Dermis microvascular lymphatic vessel endothelial cell (primary cell): ENCODE measurements around the gene MEN1. TPM values are rescaled to one million over a fixed set of nuclear protein-coding genes. Genes with fewer than 3 reads are reported as not detected.

ENCODE experiments used
- DNase-seq, 2 donors: peaks; one replicate each; pipeline versions ENCODE4 v3.0.0 to v3.0.0-alpha.2; 2010; ENCODE audit warnings: low read depth in 2 of 2
- total RNA-seq: library from RNA; depleted of rRNA; stranded (reverse); fragments of >200 nt; gene quantifications from 2 replicates; pipeline ENCODE4 v1.2.1, GENCODE V29; 2014

MEN1 gene
- total RNA-seq = 10.8 and 21.1 TPM in 2 replicates

- DNase-seq = peak; percentile 89 to 96
Observed at GRCh38 chr11:64810271-64810890, at the start of gene MEN1. Gene MEN1 (minus strand): TSS chr11:64810551. CDS start chr11:64810109, 442 bp downstream.

DNA sequence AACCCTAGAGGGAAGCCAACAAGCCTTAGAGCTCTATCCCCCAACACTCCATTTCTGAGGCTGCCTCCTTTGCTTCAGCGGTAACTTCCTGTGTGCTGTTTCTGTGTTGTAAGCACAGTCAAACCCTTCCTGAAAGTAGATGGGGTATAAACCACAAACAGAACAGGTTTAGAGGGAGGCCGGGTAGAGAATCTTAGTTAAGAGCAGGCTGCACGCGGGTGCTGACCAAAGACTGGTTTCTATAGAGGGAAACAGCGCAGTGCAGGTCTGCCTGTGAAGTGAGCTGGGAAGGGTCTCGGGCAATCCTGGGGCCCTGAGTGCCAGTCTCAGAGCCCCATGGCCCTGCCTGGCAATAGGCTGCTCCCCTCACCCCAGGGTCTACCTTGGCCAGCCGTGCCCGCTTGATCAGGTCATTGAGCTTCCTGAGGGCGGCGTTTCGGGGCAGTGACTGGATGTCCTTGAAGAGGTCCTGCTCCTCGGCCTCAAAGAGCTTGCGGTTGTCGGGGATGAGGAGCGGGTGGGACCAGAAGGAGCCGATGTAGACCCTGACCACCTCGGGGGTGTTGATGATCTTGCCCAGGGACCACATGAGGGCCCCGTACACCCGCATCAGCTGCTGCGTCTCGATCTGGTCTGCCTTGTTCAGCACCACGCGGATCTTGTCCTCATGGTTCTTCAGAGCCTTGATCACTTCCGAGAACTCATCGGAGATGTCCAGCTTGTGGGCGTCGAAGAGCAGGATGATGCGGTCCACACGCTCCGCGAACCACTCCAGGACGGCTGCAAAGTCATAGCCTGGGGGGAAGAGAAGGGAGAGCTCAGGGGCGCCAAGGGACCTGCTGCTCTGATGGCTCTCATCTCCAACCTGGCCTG is 49.4 kb upstream of the MEN1 start:
- no peak for DNase-seq

- DNase-seq = no peak
Observed at GRCh38 chr11:64858467-64859263, 48.3 kb upstream of the MEN1 start.

GRCh38 chr11:64857485-64857884 is 47.1 kb upstream of the MEN1 start:
- no peak for DNase-seq

- peak; percentile 90 to 96 for DNase-seq
Observed at GRCh38 chr11:64856382-64857227, 46.3 kb upstream of the MEN1 start.

DNA sequence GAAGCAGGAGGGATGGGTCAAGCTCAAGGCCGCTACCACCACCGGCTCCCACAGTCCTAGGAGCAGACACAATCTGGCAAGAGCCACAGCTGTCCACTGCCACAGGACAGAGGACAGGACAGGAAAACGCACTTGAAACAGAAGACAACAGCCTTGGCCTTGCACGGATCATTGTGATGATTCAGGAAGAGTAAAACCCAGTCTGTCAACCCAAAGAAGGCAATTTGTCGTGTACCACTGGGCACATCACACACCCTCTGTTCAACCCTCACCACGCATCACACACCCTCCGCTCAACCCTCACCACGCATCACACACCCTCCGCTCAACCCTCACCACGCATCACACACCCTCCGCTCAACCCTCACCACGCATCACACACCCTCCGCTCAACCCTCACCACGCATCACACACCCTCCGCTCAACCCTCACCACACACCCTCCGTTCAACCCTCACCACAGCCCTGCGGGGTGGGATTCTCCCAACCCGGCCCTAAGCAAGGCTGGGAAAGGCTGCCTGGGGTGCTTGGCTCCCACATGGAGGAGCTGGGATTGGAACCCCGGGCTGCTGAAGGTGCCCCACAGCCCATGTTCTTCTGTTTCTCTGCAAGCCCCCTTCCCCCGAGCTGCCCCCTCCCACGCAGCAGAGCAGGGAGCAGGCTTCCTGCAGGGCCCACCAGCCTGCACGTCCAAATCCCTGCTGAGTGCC is 45.4 kb upstream of the MEN1 start:
- peak in 1 of 2 donors; percentile 11 for DNase-seq

DNA sequence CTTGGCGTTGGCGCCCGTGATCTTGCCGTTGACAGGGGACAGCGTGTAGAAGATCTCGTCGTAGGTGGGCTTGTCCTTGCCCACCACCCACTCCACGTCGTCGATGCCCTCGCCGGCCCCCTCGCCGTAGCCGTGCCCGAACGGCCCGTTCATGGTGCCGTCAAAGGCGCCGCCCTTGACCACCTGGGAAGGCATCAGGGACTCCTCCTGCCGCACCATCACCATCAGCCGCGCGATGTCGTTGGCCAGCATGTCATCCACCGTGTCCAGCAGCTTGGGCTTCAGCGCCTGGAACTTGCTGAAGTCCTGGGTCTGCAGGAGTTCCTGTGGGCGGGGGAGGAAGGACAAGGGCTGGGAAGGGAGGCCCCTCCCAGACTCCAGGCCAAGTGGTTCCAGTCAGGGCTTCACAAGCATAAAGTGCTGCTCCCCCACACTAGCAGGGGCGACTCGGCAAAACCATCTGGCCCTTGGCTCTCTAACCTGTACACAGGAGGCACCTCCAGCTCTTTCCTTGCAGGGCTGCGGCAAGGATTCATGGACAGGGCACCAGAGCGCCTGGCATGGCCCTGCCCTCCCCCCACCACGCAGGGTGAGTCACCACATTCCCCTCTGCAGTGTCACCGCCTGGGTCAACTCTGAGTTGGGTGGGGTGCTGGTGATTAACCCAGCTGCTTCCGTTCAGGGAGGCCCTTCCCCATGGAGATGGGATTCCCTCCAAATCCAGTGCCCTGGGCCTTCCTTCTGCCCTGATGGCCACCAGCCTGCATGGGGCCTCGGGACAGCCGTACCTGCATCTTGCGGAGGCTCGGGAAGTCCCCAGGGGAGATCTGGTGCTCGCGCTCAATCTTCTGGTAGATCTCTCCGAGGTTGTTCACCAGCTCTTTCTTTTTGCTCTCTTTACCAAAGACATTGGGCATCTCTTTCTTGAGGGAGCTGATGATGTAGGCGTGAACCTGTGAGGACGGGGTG is 44.5 kb upstream of the MEN1 start:
- peak; percentile 72 to 93 for DNase-seq

GRCh38 chr11:64854157-64854533 is 43.8 kb upstream of the MEN1 start:
- no peak for DNase-seq

- DNase-seq = no peak
Observed at GRCh38 chr11:64853709-64854108, 43.4 kb upstream of the MEN1 start.

- DNase-seq = no peak
Observed at GRCh38 chr11:64852804-64853509, 42.6 kb upstream of the MEN1 start.

GRCh38 chr11:64851831-64852351 is 41.5 kb upstream of the MEN1 start:
- DNase-seq = no peak

- no peak for DNase-seq
Observed at GRCh38 chr11:64850979-64851567, 40.7 kb upstream of the MEN1 start.

DNA sequence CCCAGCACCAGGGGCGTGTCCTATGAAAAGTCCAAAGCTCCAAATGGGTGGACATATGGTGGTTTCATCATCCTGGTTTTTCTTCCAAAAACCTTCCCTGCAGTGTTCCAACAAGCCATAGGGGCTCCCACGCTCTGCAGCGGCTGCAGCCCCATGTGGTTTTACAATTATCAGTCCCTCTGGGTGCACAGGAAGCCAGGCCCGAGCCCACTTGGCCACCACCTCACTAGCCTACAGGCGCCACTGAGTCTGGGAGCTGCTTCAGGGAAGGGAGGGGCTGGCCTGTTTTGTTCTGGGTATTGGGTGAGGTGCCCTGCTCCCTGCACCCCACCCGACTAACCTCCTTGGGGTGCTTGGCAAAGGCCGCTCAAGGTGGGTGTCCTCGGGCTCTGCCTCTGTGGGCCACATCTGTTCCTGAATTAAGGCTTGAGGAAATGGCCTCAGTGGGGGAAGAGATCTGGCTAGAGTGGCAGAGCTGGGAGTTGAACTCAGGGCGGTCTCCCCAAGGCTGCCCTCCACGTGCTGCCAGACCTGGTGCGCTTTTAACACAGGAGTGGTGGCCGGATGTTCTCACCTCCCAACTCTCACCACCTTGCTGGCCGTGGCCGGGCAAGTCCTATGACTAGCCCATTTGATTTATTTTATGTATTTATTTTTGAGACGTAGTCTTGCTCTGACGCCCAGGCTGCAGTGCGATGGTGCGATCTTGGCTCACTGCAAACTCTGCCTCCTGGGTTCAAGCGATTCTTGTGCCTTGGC is 39.4 kb upstream of the MEN1 start:
- DNase-seq = no peak

DNA sequence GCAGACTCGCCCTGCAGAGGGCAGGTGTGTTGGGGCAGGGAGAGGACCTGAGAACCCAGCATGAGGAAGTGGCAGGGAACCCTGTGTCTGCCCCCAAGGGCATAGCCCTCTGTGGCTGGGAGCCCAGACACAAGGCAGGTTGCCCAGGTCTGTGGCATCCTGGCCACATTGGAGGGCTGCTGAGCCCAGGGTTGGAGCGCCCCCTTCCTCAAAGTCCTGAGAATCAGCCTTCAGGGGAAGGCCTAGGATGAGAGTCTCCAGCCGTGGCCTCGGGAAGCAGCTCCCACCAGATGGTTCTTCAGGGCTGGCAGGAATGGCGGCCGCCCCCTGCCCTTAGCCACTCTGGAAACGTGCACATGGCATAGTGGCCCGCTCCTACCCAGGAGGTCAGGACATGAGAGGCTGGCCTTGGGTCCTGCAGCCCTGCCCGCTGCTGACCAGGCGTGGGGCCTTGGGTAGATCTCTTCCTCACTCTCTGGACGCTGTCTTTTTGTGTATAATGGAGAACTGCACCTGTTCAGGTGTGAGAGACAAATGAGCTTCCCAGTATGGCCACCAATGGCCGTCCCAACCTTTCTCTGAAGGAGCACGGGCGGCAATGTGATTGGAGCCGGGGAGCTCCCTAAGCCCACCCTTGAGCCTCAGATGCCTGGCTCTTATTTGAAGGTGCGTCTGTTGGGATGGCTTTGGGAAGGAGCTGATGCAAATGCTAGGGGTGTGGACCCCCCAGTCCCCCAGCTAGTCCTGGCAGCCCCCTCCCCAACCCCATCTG is 38.7 kb upstream of the MEN1 start:
- DNase-seq = no peak

- no peak for DNase-seq
Observed at GRCh38 chr11:64848214-64848825, 38.0 kb upstream of the MEN1 start.
